ENCODE data around the gene STXBP2. TPM values are rescaled to one million over a fixed set of nuclear protein-coding genes. Genes with fewer than 3 reads are reported as not detected.

STXBP2 gene
- polyA plus RNA-seq, 1 donor, result 146 TPM

DNA sequence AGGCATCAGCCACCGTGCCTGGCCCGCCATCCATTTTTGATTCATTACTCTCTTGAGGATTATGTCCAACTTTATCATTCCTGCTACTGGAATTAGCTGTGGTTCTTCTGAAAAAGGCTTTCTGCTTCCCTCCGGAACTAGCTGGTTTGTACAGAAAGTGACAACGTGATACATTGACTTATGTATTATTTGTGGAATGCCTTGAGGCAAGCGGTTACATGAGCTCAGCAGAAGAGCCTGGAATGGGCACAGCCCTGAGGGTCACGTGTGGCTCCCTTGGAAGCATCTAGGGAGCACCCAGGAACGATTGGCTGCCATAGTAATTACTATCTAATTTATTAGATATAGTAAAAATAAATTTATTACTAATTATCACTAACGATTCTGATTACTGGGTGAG, 17.5 kb downstream of the STXBP2 start:
- Histone ChIP-seq H3K9me3 (ENCODE audit: control insufficient read depth, low read depth, low read length) (no peaks in the 10 kb centered on the region), H3K4me3 (ENCODE audit: low read length) (no peak overlapping the region), H3K36me3 (ENCODE audit: control insufficient read depth, insufficient read depth, low read length) (no peaks in the 10 kb centered on the region), H3K27me3 (ENCODE audit: control insufficient read depth, insufficient read depth, low read length) (peaks cover 5% of the 10 kb centered on the region), H3K4me1 (ENCODE audit: control insufficient read depth, insufficient read depth, low read length) (no peaks in the 10 kb centered on the region), H3K27ac (ENCODE audit: low read length) (no peak overlapping the region)
- no peak for DNase-seq
- 100% methylated on average over 1 of the region's 8 CpGs for WGBS (ENCODE audit: insufficient coverage, low lambda C conversion rate)

DNA sequence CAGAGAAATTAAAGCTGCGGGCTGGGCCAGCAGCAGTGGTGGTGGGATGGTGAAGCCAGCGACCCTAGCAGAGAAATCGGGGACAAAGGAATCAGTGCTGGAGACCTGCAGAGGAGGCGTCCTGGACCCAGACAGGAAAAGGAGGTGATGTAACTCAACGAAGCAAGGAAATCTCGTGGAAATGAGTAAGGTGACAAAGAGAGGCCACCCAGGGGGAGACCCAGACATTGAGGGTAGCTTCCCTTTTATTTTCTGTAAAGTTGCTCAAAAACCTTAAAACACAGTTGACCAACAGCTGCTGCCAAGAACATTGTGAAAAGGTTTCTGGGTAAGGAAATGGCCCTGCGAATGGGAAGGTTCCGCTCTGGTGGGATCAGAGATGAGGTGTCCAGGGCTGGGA, 18.7 kb downstream of the STXBP2 start:
- no peak overlapping the region for H3K27ac ChIP-seq (ENCODE audit: low read length)
- H3K36me3 ChIP-seq (ENCODE audit: control insufficient read depth, insufficient read depth, low read length), result no peaks in the 10 kb centered on the region
- H3K9me3 ChIP-seq (ENCODE audit: control insufficient read depth, low read depth, low read length), result no peaks in the 10 kb centered on the region
- no peak for DNase-seq
- H3K4me3 ChIP-seq (ENCODE audit: low read length), result no peak overlapping the region
- WGBS (ENCODE audit: insufficient coverage, low lambda C conversion rate), result 90% methylated on average over 5 of the region's 8 CpGs
- H3K4me1 ChIP-seq (ENCODE audit: control insufficient read depth, insufficient read depth, low read length), result no peaks in the 10 kb centered on the region
- peaks cover 5% of the 10 kb centered on the region for H3K27me3 ChIP-seq (ENCODE audit: control insufficient read depth, insufficient read depth, low read length)

DNA sequence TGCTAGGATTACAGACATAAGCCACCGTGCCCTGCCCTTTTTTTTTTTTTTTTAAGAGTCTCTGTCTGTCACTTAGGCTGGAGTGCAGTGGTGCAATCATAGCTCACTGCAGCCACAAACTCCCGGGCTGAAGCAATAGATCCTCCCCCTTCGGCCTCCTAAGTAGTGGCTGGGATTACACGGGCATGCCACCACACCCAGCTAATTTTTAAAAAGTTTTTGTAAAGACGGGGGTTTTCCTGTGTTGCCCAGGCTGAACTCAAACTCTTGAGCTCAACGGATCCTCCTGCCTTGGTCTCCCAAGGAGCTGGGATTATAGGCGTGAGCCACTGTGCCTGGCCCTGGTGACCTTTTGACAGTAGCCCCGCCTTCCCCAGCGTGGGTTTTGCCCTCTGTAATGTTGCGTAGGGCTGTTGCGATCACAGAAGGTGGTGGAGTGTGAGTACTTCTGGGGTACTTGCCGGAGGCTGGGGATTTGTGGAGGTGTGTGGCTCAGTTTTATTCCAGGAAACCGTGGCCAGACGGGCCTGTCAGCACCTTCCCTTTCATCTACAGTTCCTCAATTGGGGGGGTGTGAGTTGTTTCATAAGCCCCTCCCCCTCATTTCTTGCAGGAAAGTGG, 20.3 kb downstream of the STXBP2 start:
- no peaks in the 10 kb centered on the region for H3K4me1 ChIP-seq (ENCODE audit: control insufficient read depth, insufficient read depth, low read length)
- no peak for DNase-seq
- H3K27ac ChIP-seq (ENCODE audit: low read length), result no peak overlapping the region
- no peaks in the 10 kb centered on the region for H3K27me3 ChIP-seq (ENCODE audit: control insufficient read depth, insufficient read depth, low read length)
- H3K9me3 ChIP-seq (ENCODE audit: control insufficient read depth, low read depth, low read length), result no peaks in the 10 kb centered on the region
- H3K36me3 ChIP-seq (ENCODE audit: control insufficient read depth, insufficient read depth, low read length), result no peaks in the 10 kb centered on the region
- H3K4me3 ChIP-seq (ENCODE audit: low read length), result no peak overlapping the region
- WGBS (ENCODE audit: insufficient coverage, low lambda C conversion rate), result no CpG with 5 or more reads among the region's 14 CpGs

DNA sequence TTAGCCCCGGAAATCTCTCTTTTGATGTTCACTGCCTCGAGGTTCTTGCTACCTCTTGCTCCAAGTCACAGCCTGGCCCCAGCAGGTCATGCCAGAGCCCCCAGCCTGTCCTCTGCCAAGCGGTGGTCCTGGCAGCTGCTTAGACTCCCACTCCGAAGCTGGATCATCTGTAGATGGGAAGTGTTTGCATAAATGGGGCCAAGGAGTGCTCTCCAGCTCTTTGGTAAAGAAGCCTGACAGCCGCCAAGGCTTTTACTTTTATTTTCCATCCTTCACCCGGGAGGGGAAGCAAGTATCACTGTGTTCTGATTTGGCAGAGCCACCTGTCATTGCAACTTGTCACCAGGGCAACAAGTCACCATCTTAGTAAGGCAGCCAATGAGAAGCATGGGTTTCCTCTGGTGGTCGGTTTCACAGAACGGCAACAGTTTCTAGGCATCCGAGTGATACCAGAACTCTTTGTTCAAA, 21.3 kb downstream of the STXBP2 start:
- H3K9me3 ChIP-seq (ENCODE audit: control insufficient read depth, low read depth, low read length), result no peaks in the 10 kb centered on the region
- no peaks in the 10 kb centered on the region for H3K27me3 ChIP-seq (ENCODE audit: control insufficient read depth, insufficient read depth, low read length)
- no peak for DNase-seq
- no peak overlapping the region for H3K27ac ChIP-seq (ENCODE audit: low read length)
- WGBS (ENCODE audit: insufficient coverage, low lambda C conversion rate), result 17% methylated on average over 1 of the region's 9 CpGs
- H3K4me1 ChIP-seq (ENCODE audit: control insufficient read depth, insufficient read depth, low read length), result no peaks in the 10 kb centered on the region
- H3K4me3 ChIP-seq (ENCODE audit: low read length), result no peak overlapping the region
- H3K36me3 ChIP-seq (ENCODE audit: control insufficient read depth, insufficient read depth, low read length), result no peaks in the 10 kb centered on the region

DNA sequence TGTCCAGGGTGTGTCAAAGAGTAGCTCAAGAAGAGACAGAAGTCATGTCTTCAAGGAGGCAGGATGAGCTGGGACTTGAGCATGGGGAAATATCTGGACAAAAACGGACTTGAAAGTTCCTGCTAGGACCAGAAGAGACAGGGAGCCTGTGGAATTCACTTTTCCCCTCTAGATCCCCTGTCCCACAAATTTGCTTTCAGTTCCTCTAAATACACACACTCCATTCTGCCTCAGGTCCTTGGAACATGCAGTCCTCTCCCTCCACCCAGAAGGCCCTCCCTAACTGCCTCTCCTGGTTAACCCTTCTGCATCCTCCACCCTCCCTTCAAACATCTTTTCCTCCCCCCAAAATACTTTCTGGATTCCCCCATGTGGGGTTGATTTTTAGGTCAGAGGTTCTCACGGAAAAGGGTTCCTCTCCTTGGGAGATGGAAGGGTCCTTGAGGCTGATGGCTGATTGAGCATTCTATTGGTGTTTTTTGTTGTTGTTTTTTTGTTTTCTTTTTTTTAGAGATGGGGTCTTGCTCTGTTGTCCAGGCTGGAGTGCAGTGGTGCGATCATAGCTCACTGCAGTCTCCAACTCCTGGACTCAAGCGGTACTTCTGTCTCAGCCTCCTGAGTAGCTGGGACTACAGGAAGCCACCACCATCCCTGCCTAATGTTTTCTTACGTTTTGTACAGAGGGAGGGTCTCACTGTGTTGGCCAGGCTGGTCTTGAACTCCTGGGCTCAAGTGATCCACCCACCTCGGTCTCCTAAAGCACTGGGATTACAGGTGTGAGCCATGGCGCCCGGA, 25.0 kb downstream of the STXBP2 start:
- Histone ChIP-seq H3K36me3 (ENCODE audit: control insufficient read depth, insufficient read depth, low read length) (no peaks in the 10 kb centered on the region), H3K4me3 (ENCODE audit: low read length) (no peak overlapping the region), H3K27me3 (ENCODE audit: control insufficient read depth, insufficient read depth, low read length) (no peaks in the 10 kb centered on the region), H3K4me1 (ENCODE audit: control insufficient read depth, insufficient read depth, low read length) (no peaks in the 10 kb centered on the region), H3K9me3 (ENCODE audit: control insufficient read depth, low read depth, low read length) (no peaks in the 10 kb centered on the region), H3K27ac (ENCODE audit: low read length) (no peak overlapping the region)
- no peak for DNase-seq
- WGBS (ENCODE audit: insufficient coverage, low lambda C conversion rate), result 60% methylated on average over 1 of the region's 8 CpGs

DNA sequence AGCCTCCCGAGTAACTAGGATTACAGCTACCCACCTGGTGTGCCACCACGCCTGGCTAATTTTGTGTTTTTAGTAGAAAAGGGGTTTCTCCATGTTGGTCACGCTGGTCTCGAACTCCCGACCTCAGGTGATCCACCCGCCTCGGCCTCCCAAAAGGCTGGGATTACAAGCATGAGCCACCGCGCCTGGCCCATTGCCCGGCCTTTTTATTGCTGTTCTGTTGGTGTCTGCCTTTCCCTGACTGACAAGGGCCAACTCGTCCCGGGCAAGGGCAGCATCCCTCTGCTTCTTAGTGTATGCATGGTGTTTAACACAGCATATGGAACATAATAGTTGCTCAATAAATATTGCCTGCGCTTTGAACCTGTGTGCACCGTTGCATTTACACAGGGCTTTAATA, 25.7 kb downstream of the STXBP2 start:
- Histone ChIP-seq H3K4me3 (ENCODE audit: low read length) (no peak overlapping the region), H3K36me3 (ENCODE audit: control insufficient read depth, insufficient read depth, low read length) (no peaks in the 10 kb centered on the region), H3K27ac (ENCODE audit: low read length) (no peak overlapping the region), H3K9me3 (ENCODE audit: control insufficient read depth, low read depth, low read length) (no peaks in the 10 kb centered on the region), H3K4me1 (ENCODE audit: control insufficient read depth, insufficient read depth, low read length) (no peaks in the 10 kb centered on the region), H3K27me3 (ENCODE audit: control insufficient read depth, insufficient read depth, low read length) (no peaks in the 10 kb centered on the region)
- no peak for DNase-seq
- WGBS (ENCODE audit: insufficient coverage, low lambda C conversion rate), result no CpG with 5 or more reads among the region's 14 CpGs

DNA sequence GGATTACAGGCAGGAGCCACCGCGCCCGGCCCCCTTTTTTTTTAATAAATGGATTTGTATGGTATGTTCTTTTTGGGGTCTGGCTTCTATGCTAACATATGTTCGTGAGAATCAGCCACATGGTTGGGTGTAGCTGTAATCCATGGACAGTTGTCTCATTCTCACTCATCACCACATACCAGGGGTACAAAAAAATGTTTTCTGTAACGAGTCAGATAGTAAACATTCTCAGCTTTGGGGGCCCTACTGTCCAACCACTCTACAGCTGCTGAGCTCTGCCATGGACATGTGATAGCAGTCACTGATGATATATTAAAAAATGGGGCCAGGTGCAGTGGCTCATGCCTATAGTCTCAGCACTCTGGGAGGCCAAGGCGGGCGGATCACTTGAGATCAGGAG, 26.8 kb downstream of the STXBP2 start:
- Histone ChIP-seq H3K36me3 (ENCODE audit: control insufficient read depth, insufficient read depth, low read length) (no peaks in the 10 kb centered on the region), H3K27me3 (ENCODE audit: control insufficient read depth, insufficient read depth, low read length) (no peaks in the 10 kb centered on the region), H3K4me1 (ENCODE audit: control insufficient read depth, insufficient read depth, low read length) (no peaks in the 10 kb centered on the region), H3K4me3 (ENCODE audit: low read length) (no peak overlapping the region), H3K9me3 (ENCODE audit: control insufficient read depth, low read depth, low read length) (no peaks in the 10 kb centered on the region), H3K27ac (ENCODE audit: low read length) (no peak overlapping the region)
- no peak for DNase-seq
- WGBS (ENCODE audit: insufficient coverage, low lambda C conversion rate), result 40% methylated on average over 1 of the region's 7 CpGs

DNA sequence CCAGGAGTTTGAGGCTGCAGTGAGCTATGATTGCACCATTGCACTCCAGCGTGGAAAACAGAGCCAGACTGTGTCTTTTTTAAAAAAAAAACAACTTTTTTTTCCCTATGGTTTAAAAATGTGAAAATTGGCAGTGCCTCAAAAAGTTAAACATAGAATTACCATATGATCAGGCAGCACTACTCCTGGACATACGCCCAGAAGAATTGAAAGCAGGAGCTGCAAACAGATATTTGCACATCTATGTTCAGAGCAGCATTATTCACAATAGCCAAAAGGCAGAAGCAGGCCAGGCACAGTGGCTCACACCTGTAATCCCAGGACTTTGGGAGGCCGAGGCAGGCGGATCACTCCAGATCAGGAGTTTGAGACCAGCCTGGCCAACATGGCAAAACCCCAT, 28.2 kb downstream of the STXBP2 start:
- peaks cover 10% of the 10 kb centered on the region for H3K27me3 ChIP-seq (ENCODE audit: control insufficient read depth, insufficient read depth, low read length)
- 80% methylated on average over 1 of the region's 4 CpGs for WGBS (ENCODE audit: insufficient coverage, low lambda C conversion rate)
- no peaks in the 10 kb centered on the region for H3K4me1 ChIP-seq (ENCODE audit: control insufficient read depth, insufficient read depth, low read length)
- no peak for DNase-seq
- H3K27ac ChIP-seq (ENCODE audit: low read length), result no peak overlapping the region
- H3K9me3 ChIP-seq (ENCODE audit: control insufficient read depth, low read depth, low read length), result no peaks in the 10 kb centered on the region
- H3K4me3 ChIP-seq (ENCODE audit: low read length), result no peak overlapping the region
- no peaks in the 10 kb centered on the region for H3K36me3 ChIP-seq (ENCODE audit: control insufficient read depth, insufficient read depth, low read length)

DNA sequence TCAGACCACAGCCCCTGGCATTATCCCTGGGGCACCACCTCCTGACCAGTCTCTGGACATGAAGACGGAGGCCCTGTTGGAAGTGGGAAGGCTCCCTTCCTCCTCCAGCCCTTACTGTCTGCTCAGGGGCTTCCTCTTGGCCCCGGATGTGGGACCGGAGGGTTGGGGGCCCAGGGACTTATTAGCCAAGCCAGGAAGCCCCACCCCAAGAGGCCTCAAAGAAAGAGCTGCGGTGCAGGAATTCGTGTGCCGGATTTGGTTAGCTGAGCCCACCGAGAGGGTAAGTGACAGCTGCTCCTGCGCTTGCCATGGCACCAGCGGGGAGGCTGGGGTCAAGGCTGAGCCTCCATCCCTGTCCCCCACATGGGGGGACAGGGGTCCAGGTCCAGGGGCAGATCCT, 31.9 kb downstream of the STXBP2 start, which contains the start of gene RETN:
Gene RETN (plus strand): TSS at position 208 of the 400 bp plus-strand sequence. CDS start 278 bp downstream, outside the sequence.
- no CpG with 5 or more reads among the region's 9 CpGs for WGBS (ENCODE audit: insufficient coverage, low lambda C conversion rate)

DNA sequence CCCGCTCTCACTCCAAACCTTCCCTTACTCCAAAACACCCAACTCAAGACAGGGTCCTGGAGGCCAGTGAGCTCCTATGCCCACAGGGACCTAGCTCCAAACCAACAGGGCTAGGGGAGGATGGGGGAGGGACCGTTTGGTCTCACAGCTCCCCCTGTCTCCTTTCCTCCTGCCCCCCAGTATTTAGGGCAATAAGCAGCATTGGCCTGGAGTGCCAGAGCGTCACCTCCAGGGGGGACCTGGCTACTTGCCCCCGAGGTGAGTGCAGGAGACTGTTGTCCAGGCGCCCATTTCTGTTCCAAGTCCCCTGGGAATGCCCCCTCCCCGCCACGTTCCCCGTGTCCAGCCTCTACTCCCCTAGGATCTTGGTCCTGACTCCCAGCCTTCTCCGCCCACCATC, 32.7 kb downstream of the STXBP2 start:
- no peak for DNase-seq
- no CpG with 5 or more reads among the region's 9 CpGs for WGBS (ENCODE audit: insufficient coverage, low lambda C conversion rate)
- H3K4me1 ChIP-seq (ENCODE audit: control insufficient read depth, insufficient read depth, low read length), result no peaks in the 10 kb centered on the region
- H3K36me3 ChIP-seq (ENCODE audit: control insufficient read depth, insufficient read depth, low read length), result no peaks in the 10 kb centered on the region
- H3K27ac ChIP-seq (ENCODE audit: low read length), result no peak overlapping the region
- no peak overlapping the region for H3K4me3 ChIP-seq (ENCODE audit: low read length)
- H3K27me3 ChIP-seq (ENCODE audit: control insufficient read depth, insufficient read depth, low read length), result peaks cover 31% of the 10 kb centered on the region
- H3K9me3 ChIP-seq (ENCODE audit: control insufficient read depth, low read depth, low read length), result no peaks in the 10 kb centered on the region

More for the DNA sequence above, 31.9 kb downstream of the STXBP2 start, which contains the start of gene RETN:
- Histone ChIP-seq H3K36me3 (ENCODE audit: control insufficient read depth, insufficient read depth, low read length) (no peaks in the 10 kb centered on the region), H3K27me3 (ENCODE audit: control insufficient read depth, insufficient read depth, low read length) (peaks cover 31% of the 10 kb centered on the region), H3K27ac (ENCODE audit: low read length) (no peak within 1 kb of the TSS), H3K4me1 (ENCODE audit: control insufficient read depth, insufficient read depth, low read length) (no peaks in the 10 kb centered on the region), H3K4me3 (ENCODE audit: low read length) (no peak within 1 kb of the TSS), H3K9me3 (ENCODE audit: control insufficient read depth, low read depth, low read length) (no peaks in the 10 kb centered on the region)
- DNase-seq, result no peak

Data from large intestine (tissue), 3 donors.